Hypothalamus (tissue), 51 donors: ENCODE data around the gene FADS1.

Source experiments
- DNase-seq, 51 donors: peaks; one replicate each; lab custom pipeline; 2025; lab: John Stamatoyannopoulos, UW

The FADS1 gene

GRCh38 chr11:61750631-61751273 is 66.1 kb downstream of the FADS1 start:
- DNase-seq: no peak
